Neuron (in vitro differentiated cells): ENCODE data around the gene TENM3.

Source experiments
- H2AFZ ChIP-seq: one replicate; pipeline ENCODE4 v1.6.1; 2013; ENCODE audit warnings: low read depth, mild to moderate bottlenecking, inconsistent platforms, low read length, moderate library complexity
- H3K27me3 ChIP-seq: one replicate; pipeline ENCODE4 v1.6.1; 2013; ENCODE audit warnings: low read length; ENCODE audit not compliant: insufficient read depth
- H3K36me3 ChIP-seq: one replicate; pipeline ENCODE4 v1.6.1; 2013; ENCODE audit warnings: low read length; ENCODE audit not compliant: insufficient read depth
- H3K4me1 ChIP-seq: one replicate; pipeline ENCODE4 v1.6.1; 2013; ENCODE audit warnings: low read length; ENCODE audit not compliant: insufficient read depth
- H3K4me3 ChIP-seq: 2 replicates; pipeline ENCODE4 v1.5.1; 2013; ENCODE audit warnings: mild to moderate bottlenecking, low read length, moderate library complexity
- H3K9me3 ChIP-seq: one replicate; pipeline ENCODE4 v1.6.1; 2013; ENCODE audit warnings: low read length

The TENM3 gene

DNA sequence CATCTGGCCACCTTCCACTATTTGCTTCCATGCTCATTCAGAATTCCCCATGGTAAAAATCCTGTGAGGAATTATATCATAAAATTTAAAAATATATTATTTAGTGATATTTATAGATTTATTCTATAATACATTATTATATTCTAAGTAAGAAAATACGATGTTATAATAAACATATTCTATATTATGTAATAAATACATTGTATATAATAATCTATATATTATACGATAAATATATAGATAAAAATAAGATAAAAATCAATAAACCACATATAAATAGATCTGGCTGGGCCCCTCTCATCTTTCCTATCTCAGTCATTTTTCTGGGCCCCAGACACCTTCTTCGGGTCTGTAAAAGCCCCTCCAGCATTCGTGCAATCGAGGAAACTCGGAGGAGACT, 605.5 kb downstream of the TENM3 start:
- Histone ChIP-seq H3K4me1 (peaks cover 4% of the 10 kb centered on the region), H3K9me3 (peaks cover 3% of the 10 kb centered on the region), H3K4me3 (no peak overlapping the region), H3K36me3 (no peaks in the 10 kb centered on the region), H2AFZ (no peak overlapping the region), H3K27me3 (no peaks in the 10 kb centered on the region)
